NOMO-1 treated with dmso at 0.1 percent for 144 hours (cell line): ENCODE measurements around the gene UNC13A.
"Not testable (repeated sequence)": the region's sequence is repeated elsewhere in the genome, so short reads cannot be mapped to it uniquely, and the experiment has no call there.

Experiments
- DNase-seq: peaks from one replicate; lab custom pipeline; 2025; ENCODE audit not compliant: unreplicated experiment; lab: John Stamatoyannopoulos, UW

UNC13A gene

DNA sequence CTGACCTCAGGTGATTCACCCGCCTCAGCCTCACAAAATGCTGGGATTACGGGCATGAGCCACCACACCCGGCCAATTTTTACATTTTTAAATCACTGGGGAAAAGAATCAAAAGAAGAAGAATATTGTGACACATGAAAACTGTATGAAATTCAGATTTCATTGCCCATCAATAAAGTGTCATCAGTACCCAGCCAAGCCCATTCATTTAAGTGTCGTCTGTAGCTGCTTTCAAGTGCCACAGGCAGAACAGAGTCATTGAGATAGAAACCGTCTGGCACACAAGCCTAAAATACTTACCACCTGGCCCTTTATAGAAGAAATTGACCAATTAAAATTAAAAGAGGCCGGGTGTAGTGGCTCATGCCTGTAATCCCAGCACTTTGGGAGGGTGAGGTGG lies 117.4 kb downstream of the UNC13A start:
- DNase-seq, result no peak

DNA sequence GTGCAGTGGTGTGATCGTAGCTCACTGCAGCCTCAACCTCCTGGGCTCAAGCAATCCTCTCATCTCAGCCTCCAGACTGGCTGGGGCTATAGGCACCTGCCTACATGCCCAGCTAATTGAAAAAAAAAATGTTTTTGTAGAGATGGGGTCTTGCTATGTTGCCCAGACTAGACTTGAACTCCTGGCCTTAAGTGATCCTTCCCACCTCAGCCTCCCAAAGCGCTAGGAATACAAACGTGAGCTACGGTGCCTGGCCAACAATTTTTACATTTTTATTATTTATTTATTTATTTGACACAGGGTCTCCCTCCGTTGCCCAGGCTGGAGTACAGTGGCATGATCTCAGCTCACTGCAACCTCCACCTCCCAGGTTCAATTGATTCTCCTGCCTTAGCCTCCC lies 117.9 kb downstream of the UNC13A start:
- DNase-seq, result not testable (repeated sequence)

DNA sequence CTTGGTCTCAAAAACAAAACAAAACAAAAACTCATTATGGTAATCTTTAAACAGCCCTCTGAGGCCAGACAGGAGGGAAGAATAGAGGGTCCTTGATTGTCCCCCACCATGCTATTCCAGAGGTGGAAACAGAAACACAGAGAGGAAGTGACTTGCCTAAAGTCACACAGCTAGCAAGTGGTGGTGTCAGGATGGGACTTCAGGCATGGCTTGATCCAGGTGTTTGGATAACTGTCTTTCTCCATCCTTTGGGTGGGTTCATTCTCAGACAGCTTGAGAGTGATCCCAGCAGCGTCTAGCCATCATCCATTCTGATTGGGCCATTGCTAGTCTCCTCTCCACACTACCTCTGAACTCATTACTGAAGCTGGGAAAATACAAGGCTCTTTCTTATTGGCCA lies 120.2 kb downstream of the UNC13A start:
- DNase-seq, result no peak

DNA sequence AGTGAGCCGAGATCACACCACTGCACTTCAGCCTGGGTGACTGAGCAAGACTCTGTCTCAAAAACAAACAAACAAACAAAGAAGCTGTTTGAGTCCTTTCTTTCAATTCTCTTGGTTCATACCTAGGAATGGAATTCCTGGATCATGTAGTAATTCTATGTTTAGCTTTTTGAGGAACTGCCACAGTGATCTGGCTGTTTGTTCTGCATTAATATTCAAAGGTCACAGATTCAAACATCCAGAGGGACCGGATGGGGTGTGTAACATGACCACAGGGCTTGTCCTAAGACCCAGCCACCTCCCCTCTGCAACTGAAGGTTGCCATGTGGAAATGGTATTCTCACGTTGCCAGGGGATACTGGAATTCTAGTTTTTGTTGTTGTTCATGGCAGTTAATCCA lies 122.5 kb downstream of the UNC13A start:
- no peak for DNase-seq

DNA sequence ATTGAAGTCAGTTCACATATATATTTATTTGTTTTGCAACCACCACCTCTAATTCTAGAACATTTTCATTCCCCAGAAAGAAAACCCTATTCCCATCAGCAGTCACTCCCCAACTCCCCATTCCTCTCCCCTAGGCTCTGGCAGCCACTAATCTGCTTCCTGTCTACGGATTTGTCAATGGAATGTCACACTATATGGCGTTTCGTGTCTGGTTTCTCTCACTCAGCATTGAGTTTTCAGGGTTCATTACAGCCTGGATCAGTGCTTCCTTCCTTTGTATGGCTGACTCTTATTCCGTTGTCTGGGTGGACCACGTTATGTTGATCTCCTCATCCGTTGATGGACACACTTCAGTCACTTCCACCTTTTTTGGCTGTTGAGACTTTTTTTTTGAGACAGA lies 123.4 kb downstream of the UNC13A start:
- DNase-seq, result no peak

DNA sequence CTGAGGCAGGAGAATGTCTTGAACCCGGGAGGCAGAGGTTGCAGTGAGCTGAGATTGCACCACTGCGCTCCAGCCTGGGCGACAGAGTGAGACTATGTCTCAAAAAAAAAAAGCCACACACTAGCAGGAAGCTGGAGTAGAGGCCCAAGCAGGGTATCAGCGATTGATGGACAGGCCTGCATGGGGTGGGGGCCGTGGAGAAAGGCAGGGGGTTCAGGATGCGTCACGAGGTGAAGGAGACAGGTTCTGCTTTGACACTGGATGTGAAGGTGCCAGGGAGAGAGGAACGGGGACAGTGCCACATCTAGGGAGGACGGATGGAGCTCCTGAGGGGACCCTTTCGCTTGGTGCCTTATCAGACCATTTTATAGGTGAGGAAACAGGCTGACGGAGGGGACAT lies 125.6 kb downstream of the UNC13A start:
- no peak for DNase-seq

DNA sequence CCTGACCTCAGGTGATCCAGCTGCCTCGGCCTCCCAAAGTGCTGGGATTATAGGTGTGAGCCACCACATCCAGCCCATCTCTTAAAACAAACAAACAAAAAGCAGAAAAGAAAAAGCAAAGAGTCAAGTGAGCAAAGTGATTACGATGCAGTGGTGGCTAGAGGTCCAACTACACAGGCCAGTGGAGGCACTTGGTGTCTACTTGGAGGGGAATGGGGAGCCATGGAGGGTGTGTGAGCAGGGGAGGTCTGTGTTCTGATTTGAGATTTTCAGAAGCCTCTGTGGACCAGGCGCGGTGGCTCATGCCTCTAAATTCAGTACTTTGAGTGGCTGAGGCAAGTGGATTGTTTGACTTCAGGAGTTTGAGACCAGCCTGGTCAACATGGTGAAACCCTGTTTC lies 126.1 kb downstream of the UNC13A start:
- DNase-seq, result no peak

DNA sequence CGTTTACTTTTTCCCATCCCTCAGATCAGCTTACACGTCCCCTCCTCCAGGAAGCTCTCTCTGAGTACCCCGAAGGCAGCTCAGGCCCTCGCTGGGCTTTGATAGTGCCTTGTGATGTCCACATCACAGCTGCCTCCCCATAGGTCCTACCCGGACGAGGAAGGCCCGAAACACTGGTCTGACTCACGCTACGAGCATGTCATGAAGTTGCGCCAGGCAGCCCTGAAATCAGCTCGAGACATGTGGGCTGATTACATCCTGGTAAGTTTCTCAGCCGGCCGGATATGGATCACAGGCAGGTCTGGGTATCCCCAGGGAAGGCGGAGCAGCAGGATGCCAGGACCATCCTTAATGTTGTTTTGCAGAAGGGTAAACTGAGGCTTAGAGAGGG lies 128.0 kb downstream of the UNC13A start:
- no peak for DNase-seq

DNA sequence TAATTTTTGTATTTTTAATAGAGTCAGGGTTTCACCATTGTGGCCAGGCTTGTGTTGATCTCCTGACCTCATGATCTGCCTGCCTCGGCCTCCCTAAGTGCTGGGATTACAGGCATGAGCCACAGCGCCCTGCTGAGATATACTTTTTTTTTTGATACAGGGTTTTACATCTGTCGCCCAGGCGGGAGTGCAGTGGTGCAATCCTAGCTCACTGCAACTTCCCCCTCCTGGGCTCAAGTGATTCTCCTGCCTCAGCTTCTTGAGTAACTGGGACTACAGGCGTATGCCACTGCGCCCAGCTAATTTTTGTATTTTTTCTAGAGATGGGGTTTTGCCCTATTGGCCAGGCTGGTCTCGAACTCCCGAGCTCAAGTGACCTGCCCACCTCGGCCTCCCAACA lies 130.7 kb downstream of the UNC13A start:
- DNase-seq, result peak; percentile 46

DNA sequence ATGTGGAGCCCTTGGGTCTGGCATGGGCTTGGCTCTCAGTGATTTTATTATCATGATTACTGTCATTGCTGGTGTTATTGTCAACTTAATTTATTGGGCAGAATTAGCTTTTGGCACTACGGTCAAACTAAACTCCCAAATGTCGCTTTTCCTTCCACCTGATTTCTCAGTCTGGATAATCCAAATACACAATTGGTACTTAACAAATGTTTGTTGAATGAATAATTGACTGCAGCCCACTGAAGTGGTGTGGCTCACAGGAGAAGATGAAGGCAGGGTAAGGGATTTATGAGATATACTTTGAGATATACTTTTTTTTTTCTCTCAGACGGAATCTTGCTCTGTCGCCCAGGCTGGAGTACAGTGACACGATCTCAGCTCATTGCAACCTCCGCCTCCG lies 131.2 kb downstream of the UNC13A start:
- no peak for DNase-seq

DNA sequence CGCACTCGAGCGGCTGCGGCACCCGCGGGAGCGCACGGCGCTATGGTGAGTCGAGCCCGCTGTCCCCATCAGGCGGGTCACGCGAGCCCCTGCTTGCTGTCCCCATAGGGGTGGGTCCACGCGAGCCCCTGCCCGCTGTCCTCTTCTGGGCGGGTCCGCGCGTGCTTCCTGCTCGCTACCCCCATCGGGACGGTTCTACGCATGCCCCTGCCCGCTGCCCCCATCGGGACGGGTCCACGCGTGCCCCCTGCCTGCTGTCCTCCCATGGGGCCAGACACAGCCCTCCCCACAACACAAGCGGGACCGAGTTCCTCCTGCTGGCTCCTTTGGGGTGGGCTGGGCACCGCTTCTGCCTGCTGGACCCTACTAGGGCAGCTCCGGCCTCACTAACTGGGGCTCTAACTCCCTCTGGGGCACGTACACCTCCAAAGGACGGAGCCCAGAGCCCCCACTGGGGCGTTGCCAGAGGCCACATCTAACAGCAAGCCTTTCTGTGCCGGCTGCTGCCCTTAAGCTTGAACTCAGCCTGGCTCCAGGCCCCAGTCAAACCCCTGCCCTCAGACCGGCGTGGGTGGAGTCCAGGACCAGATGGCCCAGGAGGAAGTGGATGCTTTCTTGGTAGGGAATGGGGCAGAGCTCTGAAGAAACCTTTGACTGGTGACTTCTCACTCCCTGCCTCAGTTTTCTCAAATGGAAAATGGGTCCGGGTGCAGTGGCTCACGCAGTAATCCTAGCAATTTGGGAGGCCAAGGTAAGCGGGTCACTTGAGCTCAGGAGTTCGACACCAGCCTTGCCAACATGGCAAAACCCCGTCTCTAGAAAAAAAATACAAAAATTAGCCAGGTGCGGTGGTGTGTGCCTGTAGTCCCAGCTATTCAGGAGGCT lies 132.0 kb downstream of the UNC13A start:
- DNase-seq, result peak; percentile 84

DNA sequence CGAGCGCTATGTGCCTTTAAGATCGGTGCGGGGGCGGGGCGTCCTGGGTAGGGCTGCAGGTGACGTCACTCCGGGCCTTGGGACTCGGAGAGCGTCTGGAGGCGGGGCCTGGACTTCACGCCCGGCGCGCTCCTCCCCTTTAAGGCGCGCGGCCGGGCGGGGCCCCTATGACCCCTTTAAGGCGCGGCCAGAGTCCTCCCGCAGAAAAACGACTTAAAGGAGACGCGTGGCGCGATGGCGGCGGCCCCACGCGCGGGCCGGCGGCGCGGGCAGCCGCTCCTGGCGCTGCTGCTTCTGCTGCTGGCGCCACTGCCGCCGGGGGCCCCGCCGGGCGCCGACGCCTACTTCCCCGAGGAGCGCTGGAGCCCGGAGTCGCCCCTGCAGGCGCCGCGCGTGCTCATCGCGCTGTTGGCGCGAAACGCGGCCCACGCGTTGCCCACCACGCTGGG lies 132.7 kb downstream of the UNC13A start, which contains the start of gene COLGALT1:
Gene COLGALT1, plus strand, starts transcription at position 170 of the 449 bp plus-strand sequence. Its CDS starts 65 bp downstream, at position 235.
- peak; percentile 98 for DNase-seq

DNA sequence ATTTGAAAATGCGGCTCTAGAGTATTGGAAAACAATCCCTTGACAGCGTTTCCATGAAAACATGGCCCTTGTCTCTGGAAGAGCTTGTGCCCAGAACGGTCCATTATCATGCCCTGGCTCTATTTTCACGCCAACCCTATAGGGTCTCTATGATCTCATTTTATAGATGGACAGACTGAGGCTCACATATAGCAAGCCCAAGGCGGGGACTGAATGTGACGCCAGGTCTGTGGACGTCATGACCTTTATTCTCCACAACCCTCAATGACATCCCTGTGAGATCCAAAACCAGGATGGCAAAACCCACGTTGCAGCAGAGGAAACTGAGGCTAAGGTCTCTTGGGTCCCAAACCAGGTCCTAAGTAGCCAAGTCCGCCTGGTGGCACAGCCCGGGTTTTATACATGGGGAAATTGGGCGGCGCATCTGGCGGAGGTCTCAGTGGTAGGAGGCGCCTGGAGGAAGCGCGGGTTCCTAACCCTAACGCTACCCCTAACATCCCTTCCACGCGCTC lies 133.1 kb downstream of the UNC13A start:
- no peak for DNase-seq

DNA sequence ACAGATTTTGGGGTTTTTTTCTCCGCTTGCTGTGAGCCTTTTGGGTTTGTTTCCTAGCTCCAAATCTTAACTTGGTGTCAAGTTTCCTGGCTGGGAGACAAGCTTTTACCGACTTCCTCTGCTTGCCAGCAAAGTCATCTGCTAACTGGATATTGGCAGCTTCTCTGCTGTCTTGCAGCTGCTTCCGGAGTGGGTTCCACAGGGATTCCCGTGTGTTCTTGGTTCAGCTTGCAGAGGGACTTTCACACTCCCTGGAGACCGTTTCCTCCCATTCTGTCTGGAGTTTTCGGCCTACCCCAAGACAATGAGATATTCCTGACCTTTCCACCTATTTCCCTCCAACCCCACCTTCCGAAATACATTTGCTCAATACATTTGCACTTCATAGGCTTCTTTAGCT lies 134.9 kb downstream of the UNC13A start:
- no peak for DNase-seq

DNA sequence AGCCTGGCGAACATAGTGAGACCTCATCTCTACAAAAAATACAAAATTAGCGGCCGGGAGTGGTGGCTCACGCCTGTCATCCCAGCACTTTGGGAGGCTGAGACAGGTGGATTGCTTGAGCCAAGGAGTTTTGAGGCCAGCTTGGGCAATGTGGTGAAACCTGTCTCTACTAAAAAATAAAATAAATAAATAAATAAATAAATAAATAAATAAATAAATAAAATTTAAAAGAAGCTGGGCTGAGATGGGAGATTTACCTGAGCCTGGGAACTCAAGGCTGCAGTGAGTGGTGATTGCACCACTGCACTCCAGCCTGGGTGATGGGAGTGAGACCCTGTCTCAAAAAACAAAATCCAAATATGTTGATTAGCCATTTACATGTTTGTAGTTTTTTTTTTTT lies 135.4 kb downstream of the UNC13A start:
- DNase-seq, result not testable (repeated sequence)
